ENCODE measurements around the gene WDR88. TPM values are rescaled to one million over a fixed set of nuclear protein-coding genes. Genes with fewer than 3 reads are reported as not detected.
"Not testable (repeated sequence)": the region's sequence is repeated elsewhere in the genome, so short reads cannot be mapped to it uniquely, and the experiment has no call there.

The WDR88 gene
- total and polyA plus RNA-seq, 2 donors (not counting 1 experiment from before 2014, with no cell fraction given), result 0.47 TPM; not detected in 1

DNA sequence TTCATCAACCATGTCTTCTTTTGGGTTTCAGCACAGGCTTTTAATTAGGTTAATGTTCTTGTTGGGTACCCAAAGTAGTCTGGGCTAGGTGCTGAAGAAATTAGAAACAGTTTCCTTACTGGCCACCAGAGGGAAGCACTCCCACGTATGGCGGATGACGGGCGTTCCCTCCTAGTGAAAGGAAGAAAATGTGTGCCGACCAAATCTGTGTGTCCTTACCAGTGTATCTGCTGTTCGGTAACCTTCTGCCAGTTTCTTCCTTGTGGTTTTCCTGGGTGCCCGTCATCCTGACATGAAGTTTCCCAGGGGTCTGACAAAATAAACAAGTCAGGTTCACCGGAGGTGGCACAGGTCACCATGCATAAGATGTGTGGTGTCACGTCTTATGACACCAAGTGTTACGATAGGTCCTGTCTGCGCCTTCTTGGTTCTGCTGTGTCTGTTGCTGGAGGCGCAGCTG is 6.0 kb upstream of the WDR88 start:
- Mint-ChIP-seq H3K4me1 (peaks cover 6% of the 10 kb centered on the region), H3K27me3 (no peaks in the 10 kb centered on the region), H3K4me3 (no peak overlapping the region), H3K27ac (no peak overlapping the region), H3K9me3 (ENCODE audit: insufficient read depth) (no peaks in the 10 kb centered on the region)
- WGBS (ENCODE audit: insufficient coverage), result 42% methylated on average over 11 of the region's 12 CpGs
- Histone ChIP-seq H3K36me3 (replicated peaks in 1 of 2; ENCODE audit: control extremely low read depth in 1 of 2, control insufficient read depth in 1 of 2, extremely low read depth in 1 of 2, insufficient read depth in 2 of 2, low read length in 1 of 2) (peaks cover 0 to 38% of the 10 kb centered on the region in 2 experiments), H3K27ac (ENCODE audit: low read length in 2 of 2) (no peak overlapping the region), H3K9ac (ENCODE audit: low read length) (no peak overlapping the region), H3K27me3 (replicated peaks in 1 of 4; ENCODE audit: control extremely low read depth in 1 of 4, control insufficient read depth in 3 of 4, insufficient read depth in 4 of 4, low read length in 3 of 4) (no peaks in the 10 kb centered on the region), H4K20me1 (ENCODE audit: control insufficient read depth, insufficient read depth, low read length, poor library complexity, severe bottlenecking) (no peaks in the 10 kb centered on the region), H2AFZ (ENCODE audit: insufficient read depth, low read depth, low read length, poor library complexity, severe bottlenecking) (peak overlapping the region; percentile 62), H3K79me2 (ENCODE audit: control insufficient read depth, insufficient read depth, low read length) (no peaks in the 10 kb centered on the region), H3K9me3 (ENCODE audit: control extremely low read depth in 1 of 3, control insufficient read depth in 2 of 3, insufficient read depth in 1 of 3, low read length in 2 of 3) (no peaks in the 10 kb centered on the region), H3K4me1 (ENCODE audit: control insufficient read depth in 2 of 2, insufficient read depth in 2 of 2, low read length in 2 of 2) (peaks cover 0 to 2% of the 10 kb centered on the region in 2 donors), H3K4me3 (ENCODE audit: control extremely low read depth in 1 of 5, extremely low read depth in 1 of 5, insufficient read depth in 1 of 5, low read depth in 2 of 5, low read length in 4 of 5) (no peak overlapping the region), H3K4me2 (replicated peaks; ENCODE audit: low read depth, low read length, poor library complexity, severe bottlenecking) (peak overlapping the region; percentile 32)
- ATAC-seq (ENCODE audit: low read depth), result peak; percentile 75
- TF ChIP-seq, protein P1, sequence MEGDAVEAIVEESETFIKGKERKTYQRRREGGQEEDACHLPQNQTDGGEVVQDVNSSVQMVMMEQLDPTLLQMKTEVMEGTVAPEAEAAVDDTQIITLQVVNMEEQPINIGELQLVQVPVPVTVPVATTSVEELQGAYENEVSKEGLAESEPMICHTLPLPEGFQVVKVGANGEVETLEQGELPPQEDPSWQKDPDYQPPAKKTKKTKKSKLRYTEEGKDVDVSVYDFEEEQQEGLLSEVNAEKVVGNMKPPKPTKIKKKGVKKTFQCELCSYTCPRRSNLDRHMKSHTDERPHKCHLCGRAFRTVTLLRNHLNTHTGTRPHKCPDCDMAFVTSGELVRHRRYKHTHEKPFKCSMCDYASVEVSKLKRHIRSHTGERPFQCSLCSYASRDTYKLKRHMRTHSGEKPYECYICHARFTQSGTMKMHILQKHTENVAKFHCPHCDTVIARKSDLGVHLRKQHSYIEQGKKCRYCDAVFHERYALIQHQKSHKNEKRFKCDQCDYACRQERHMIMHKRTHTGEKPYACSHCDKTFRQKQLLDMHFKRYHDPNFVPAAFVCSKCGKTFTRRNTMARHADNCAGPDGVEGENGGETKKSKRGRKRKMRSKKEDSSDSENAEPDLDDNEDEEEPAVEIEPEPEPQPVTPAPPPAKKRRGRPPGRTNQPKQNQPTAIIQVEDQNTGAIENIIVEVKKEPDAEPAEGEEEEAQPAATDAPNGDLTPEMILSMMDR (IDR thresholded peaks at IDR 0.05), result peak; percentile 88
- no peak for TF ChIP-seq EZH2 (IDR thresholded peaks at IDR 0.05; ENCODE audit: borderline replicate concordance, insufficient read depth, low read depth, low read length, poor library complexity, severe bottlenecking)
- intact Hi-C loops (cut with micrococcal nuclease), result loop anchor here (1.0 to 5.0 kb wide), 3 partner anchors 58 to 281 kb away; no protein-coding TSS in a partner anchor
- ChIA-PET POLR2A (no interaction called here), CTCF (interaction anchor here (0.6 to 3.4 kb wide), 11 partner anchors 12 to 150 kb away, joined by 3 to 33 read pairs (median 4); partner anchors contain the start of gene GPATCH1)
- DNase-seq, result peak; percentile 70

DNA sequence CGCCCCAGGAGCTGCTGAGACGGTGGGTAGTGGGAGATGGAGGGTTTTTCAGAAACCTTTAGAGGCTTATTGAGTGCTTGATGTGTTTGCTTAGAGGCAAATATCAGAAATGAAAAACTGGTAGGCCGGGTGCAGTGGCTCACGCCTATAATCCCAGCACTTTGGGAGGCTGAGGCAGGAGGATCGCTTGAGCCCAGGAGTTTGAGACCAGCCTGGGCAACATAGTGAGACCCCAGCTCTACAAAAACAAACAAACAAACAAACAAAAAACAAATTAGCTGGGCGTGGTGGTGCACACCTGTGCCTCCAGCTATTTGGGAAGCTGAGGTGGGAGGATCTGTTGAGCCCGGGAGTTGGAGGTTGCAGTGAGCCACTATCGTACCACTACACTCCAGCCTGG is 5.2 kb upstream of the WDR88 start:
- H3K27me3 Mint-ChIP-seq; H3K4me1 ChIP-seq (ENCODE audit: control insufficient read depth in 2 of 2, insufficient read depth in 2 of 2, low read length in 2 of 2); DNase-seq; H3K4me3 Mint-ChIP-seq; H3K9me3 Mint-ChIP-seq (ENCODE audit: insufficient read depth); H3K9ac ChIP-seq (ENCODE audit: low read length); H3K9me3 ChIP-seq (ENCODE audit: control extremely low read depth in 1 of 3, control insufficient read depth in 2 of 3, insufficient read depth in 1 of 3, low read length in 2 of 3); H3K27ac Mint-ChIP-seq; H4K20me1 ChIP-seq (ENCODE audit: control insufficient read depth, insufficient read depth, low read length, poor library complexity, severe bottlenecking); H3K4me1 Mint-ChIP-seq; H3K79me2 ChIP-seq (ENCODE audit: control insufficient read depth, insufficient read depth, low read length); H3K27ac ChIP-seq (ENCODE audit: low read length in 2 of 2); POLR2A ChIA-PET; H3K4me2 ChIP-seq (replicated peaks; ENCODE audit: low read depth, low read length, poor library complexity, severe bottlenecking); H3K4me3 ChIP-seq (ENCODE audit: control extremely low read depth in 1 of 5, extremely low read depth in 1 of 5, insufficient read depth in 1 of 5, low read depth in 2 of 5, low read length in 4 of 5); H3K27me3 ChIP-seq (replicated peaks in 1 of 4; ENCODE audit: control extremely low read depth in 1 of 4, control insufficient read depth in 3 of 4, insufficient read depth in 4 of 4, low read length in 3 of 4); ATAC-seq (ENCODE audit: low read depth); H2AFZ ChIP-seq (ENCODE audit: insufficient read depth, low read depth, low read length, poor library complexity, severe bottlenecking): not testable (repeated sequence)
- intact Hi-C loops (cut with micrococcal nuclease), result loop anchor here (1.0 to 5.0 kb wide), 3 partner anchors 58 to 281 kb away; no protein-coding TSS in a partner anchor
- H3K36me3 ChIP-seq (replicated peaks in 1 of 2; ENCODE audit: control extremely low read depth in 1 of 2, control insufficient read depth in 1 of 2, extremely low read depth in 1 of 2, insufficient read depth in 2 of 2, low read length in 1 of 2), result peaks cover 0 to 36% of the 10 kb centered on the region in 2 experiments
- WGBS (ENCODE audit: insufficient coverage), result 98% methylated on average over 5 of the region's 8 CpGs
- CTCF ChIA-PET, result interaction anchor here (0.6 to 3.4 kb wide), 7 partner anchors 18 to 151 kb away, joined by 3 to 33 read pairs (median 3); no protein-coding TSS in a partner anchor
